ENCODE data around the gene PRICKLE3. TPM values are rescaled to one million over a fixed set of nuclear protein-coding genes. Genes with fewer than 3 reads are reported as not detected.
A peak's percentile ranks its signal among the peaks of the same experiment; 100 is the strongest.

The PRICKLE3 gene
- total RNA-seq, 4 donors from 2014 or later, result 14.2 to 17.6 (median 15.8) TPM

DNA sequence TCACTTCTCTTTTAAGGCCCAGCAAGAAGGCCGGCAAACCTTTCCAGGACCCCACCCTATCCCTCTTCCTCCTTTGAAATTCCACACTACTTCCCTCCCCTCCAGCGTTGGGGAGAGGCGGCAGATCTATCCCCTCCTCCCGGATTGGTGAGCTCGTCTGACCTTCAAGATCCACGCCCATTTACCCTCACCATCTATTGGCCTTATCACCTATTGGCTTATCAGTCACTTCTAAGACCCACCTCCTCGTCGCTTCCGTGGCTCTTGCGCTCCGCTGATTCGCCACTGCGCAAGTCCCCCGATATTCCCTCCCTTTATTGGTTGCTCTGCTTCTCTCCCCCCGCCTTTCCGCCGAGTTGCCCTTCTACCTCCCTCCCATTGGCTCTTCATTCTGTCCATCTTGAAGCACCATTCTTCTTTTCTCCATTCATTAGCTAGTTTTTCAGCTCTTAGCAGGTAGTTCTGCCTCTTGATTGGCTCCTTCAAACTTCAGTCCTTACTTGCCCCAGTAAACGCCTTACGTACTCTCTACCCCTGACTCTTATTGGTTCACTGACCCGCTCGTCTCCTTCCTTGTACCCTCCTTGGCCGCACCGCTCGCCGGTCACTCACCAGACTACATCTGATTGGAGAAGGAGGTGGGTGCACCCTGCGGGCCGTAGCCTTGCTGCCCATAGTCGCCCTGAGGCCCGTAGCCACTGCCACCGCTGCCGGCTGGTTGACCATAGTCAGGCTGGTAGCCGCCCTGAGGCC is 4.8 kb upstream of the PRICKLE3 start:
- DNase-seq, result peak; percentile 85 to 95
- peak overlapping the region; percentile 86 to 92 for H3K27ac ChIP-seq
- H3K4me3 ChIP-seq, result peak overlapping the region; percentile 65 to 68
- no peaks in the 10 kb centered on the region for H3K9me3 ChIP-seq
- intact Hi-C loops (cut with DNase I; ENCODE audit: low total_unique reads), result no loop called here
- no peaks in the 10 kb centered on the region for H3K27me3 ChIP-seq
- H3K36me3 ChIP-seq, result no peaks in the 10 kb centered on the region
- H3K4me1 ChIP-seq, result no peaks in the 10 kb centered on the region
- peak; percentile 72 to 77 for TF ChIP-seq POLR2A (IDR thresholded peaks at IDR 0.05)
- TF ChIP-seq, protein P1, sequence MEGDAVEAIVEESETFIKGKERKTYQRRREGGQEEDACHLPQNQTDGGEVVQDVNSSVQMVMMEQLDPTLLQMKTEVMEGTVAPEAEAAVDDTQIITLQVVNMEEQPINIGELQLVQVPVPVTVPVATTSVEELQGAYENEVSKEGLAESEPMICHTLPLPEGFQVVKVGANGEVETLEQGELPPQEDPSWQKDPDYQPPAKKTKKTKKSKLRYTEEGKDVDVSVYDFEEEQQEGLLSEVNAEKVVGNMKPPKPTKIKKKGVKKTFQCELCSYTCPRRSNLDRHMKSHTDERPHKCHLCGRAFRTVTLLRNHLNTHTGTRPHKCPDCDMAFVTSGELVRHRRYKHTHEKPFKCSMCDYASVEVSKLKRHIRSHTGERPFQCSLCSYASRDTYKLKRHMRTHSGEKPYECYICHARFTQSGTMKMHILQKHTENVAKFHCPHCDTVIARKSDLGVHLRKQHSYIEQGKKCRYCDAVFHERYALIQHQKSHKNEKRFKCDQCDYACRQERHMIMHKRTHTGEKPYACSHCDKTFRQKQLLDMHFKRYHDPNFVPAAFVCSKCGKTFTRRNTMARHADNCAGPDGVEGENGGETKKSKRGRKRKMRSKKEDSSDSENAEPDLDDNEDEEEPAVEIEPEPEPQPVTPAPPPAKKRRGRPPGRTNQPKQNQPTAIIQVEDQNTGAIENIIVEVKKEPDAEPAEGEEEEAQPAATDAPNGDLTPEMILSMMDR (IDR thresholded peaks at IDR 0.05), result no peak

DNA sequence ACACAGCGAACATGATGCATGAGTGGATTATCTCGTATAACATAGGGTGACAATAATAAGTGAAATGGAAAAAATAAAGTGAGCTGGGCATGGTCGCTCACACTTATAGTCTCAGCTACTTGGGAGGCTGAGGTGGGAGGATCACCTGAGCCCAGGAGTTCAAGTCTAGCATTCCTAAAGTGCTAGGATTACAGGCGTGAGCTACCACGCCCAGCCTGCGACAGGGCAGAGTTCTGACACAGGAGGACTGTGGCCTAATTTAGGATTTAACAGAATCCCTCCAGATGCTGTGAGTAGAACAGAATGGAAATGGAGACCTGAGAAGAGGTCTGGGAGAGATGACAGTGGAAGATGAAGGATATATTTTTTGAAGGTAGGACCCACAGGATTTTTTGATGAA is 3.4 kb upstream of the PRICKLE3 start:
- intact Hi-C loops (cut with DNase I; ENCODE audit: low total_unique reads), result no loop called here
- peak overlapping the region; percentile 78 to 88 for H3K27ac ChIP-seq
- no peaks in the 10 kb centered on the region for H3K27me3 ChIP-seq
- no peak overlapping the region for H3K4me3 ChIP-seq
- no peak for DNase-seq
- H3K9me3 ChIP-seq, result no peaks in the 10 kb centered on the region
- TF ChIP-seq, protein P1 (IDR thresholded peaks at IDR 0.05), result no peak
- no peak for TF ChIP-seq POLR2A (IDR thresholded peaks at IDR 0.05)
- no peaks in the 10 kb centered on the region for H3K4me1 ChIP-seq
- H3K36me3 ChIP-seq, result no peaks in the 10 kb centered on the region

DNA sequence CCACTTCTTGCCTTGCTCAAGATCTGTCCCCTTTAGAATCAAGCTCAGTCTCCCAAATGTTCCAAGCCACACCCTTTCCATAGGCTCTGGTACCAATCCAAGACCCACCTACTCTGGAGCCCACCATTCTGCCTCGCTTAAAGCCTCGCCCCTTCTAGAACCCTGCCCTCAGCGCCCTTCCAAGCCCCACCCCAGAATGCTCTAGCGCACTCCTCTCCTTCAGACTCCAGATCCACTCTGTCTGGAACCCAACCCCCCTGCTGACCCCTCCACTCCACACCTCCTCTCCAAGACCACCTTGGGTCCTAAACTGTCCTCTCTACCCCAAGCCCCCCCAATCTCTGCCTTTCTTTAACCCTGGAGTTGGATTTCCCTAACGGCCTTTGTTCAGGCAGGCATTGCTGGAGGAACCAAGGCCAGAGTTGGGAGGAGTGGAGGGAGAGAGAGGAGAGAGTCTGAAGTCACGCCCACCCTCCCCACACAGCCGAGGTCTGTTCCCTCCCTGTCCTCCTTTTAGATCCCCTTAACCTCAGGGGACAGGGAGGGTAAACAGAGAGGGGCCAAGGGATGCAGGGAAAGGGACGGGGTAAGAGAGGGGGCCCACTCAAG is 2.4 kb upstream of the PRICKLE3 start:
- TF ChIP-seq, protein P1 (IDR thresholded peaks at IDR 0.05), result no peak
- TF ChIP-seq POLR2A (IDR thresholded peaks at IDR 0.05), result no peak
- Histone ChIP-seq H3K9me3 (no peaks in the 10 kb centered on the region), H3K4me3 (no peak overlapping the region), H3K4me1 (no peaks in the 10 kb centered on the region), H3K27me3 (no peaks in the 10 kb centered on the region), H3K27ac (no peak overlapping the region), H3K36me3 (no peaks in the 10 kb centered on the region)
- no peak for DNase-seq
- intact Hi-C loops (cut with DNase I; ENCODE audit: low total_unique reads), result no loop called here

DNA sequence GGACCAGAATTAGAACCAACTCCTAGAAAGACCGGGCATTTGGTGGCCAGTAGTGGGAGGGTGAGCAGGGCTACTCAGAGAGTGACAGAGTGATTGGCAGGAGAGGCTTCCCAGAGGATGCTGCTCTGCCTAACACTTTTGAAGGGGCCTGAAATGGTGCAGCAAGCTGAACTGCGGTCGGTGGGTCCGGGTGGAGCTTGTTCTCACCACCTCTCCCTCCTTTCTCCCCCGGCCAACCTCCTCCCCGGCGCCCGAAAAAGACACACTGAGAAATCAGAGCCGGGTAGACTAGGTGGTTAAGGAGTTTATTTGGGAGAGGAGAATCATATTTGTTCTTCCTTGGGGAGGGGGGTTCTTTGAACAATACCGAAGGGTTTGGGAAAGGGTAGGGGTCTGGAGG is 1.4 kb upstream of the PRICKLE3 start:
- no peak overlapping the region for H3K4me3 ChIP-seq
- H3K9me3 ChIP-seq, result no peaks in the 10 kb centered on the region
- no peak for TF ChIP-seq POLR2A (IDR thresholded peaks at IDR 0.05)
- TF ChIP-seq, protein P1 (IDR thresholded peaks at IDR 0.05), result no peak
- no peak for DNase-seq
- no peaks in the 10 kb centered on the region for H3K4me1 ChIP-seq
- intact Hi-C loops (cut with DNase I; ENCODE audit: low total_unique reads), result no loop called here
- H3K36me3 ChIP-seq, result no peaks in the 10 kb centered on the region
- no peaks in the 10 kb centered on the region for H3K27me3 ChIP-seq
- peak overlapping the region in 1 of 2 donors; percentile 88 for H3K27ac ChIP-seq

DNA sequence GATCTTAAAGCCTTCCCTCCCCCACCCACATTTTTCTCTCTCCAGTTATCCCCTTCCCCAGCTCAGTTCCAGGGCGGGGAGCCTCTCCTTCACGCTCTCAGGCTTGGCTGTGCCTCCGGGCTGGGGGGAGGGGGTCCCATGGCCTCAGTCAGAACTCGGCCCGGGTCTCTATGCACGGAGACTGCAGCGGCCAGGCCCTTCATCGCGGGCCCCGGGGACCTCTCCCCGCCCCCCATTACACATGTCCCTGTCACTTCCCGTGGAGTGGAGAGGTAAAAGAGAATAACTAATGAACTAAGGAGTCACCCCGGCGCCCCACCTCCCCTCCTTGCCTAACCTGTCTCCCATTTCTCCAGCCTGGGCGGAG is 838 bp upstream of the PRICKLE3 start:
- no peaks in the 10 kb centered on the region for H3K4me1 ChIP-seq
- H3K9me3 ChIP-seq, result no peaks in the 10 kb centered on the region
- no peaks in the 10 kb centered on the region for H3K27me3 ChIP-seq
- TF ChIP-seq POLR2A (IDR thresholded peaks at IDR 0.05), result no peak
- TF ChIP-seq, protein P1 (IDR thresholded peaks at IDR 0.05), result no peak
- H3K36me3 ChIP-seq, result no peaks in the 10 kb centered on the region
- H3K27ac ChIP-seq, result peak overlapping the region; percentile 74 to 88
- no peak for DNase-seq
- H3K4me3 ChIP-seq, result no peak overlapping the region
- intact Hi-C loops (cut with DNase I; ENCODE audit: low total_unique reads), result no loop called here
